GM18868 (cell line): Measurements from ENCODE around the gene DUSP9.

ENCODE experiments used
- ATAC-seq: cut with Tn5 transposase; IDR thresholded peaks from one replicate; pipeline ENCODE4 v1.9.1; 2021; ENCODE audit warnings: mild to moderate bottlenecking, moderate library complexity; ENCODE audit not compliant: unreplicated experiment

DUSP9 gene

GRCh38 chrX:153647461-153648357 is 706 bp downstream of the DUSP9 start:
- ATAC-seq, result no peak

- no peak for ATAC-seq
Observed at GRCh38 chrX:153648358-153649177, 1.6 kb downstream of the DUSP9 start.

- ATAC-seq, result no peak
Observed at GRCh38 chrX:153649178-153649914, 2.3 kb downstream of the DUSP9 start.

- ATAC-seq, result no peak
Observed at GRCh38 chrX:153649915-153650782, 3.1 kb downstream of the DUSP9 start.

GRCh38 chrX:153650959-153651358 is 4.0 kb downstream of the DUSP9 start:
- ATAC-seq, result no peak

- no peak for ATAC-seq
Observed at GRCh38 chrX:153651540-153652079, 4.6 kb downstream of the DUSP9 start.

- no peak for ATAC-seq
Observed at GRCh38 chrX:153653556-153653955, 6.6 kb downstream of the DUSP9 start.

GRCh38 chrX:153657161-153657560 is 10.2 kb downstream of the DUSP9 start:
- no peak for ATAC-seq

- no peak for ATAC-seq
Observed at GRCh38 chrX:153659268-153659667, 12.3 kb downstream of the DUSP9 start.

- ATAC-seq, result no peak
Observed at GRCh38 chrX:153662266-153662665, 15.3 kb downstream of the DUSP9 start.

- ATAC-seq, result no peak
Observed at GRCh38 chrX:153665726-153666306, 18.8 kb downstream of the DUSP9 start.

GRCh38 chrX:153667281-153667955 is 20.4 kb downstream of the DUSP9 start:
- ATAC-seq, result no peak

GRCh38 chrX:153667956-153668396 is 21.0 kb downstream of the DUSP9 start:
- ATAC-seq, result peak; percentile 77

- no peak for ATAC-seq
Observed at GRCh38 chrX:153668423-153669173, 21.6 kb downstream of the DUSP9 start.

GRCh38 chrX:153669174-153669890 is 22.3 kb downstream of the DUSP9 start:
- peak; percentile 56 for ATAC-seq

GRCh38 chrX:153669901-153670731 is 23.1 kb downstream of the DUSP9 start:
- no peak for ATAC-seq
